ENCODE measurements around the gene IL12A.

Gene IL12A

DNA sequence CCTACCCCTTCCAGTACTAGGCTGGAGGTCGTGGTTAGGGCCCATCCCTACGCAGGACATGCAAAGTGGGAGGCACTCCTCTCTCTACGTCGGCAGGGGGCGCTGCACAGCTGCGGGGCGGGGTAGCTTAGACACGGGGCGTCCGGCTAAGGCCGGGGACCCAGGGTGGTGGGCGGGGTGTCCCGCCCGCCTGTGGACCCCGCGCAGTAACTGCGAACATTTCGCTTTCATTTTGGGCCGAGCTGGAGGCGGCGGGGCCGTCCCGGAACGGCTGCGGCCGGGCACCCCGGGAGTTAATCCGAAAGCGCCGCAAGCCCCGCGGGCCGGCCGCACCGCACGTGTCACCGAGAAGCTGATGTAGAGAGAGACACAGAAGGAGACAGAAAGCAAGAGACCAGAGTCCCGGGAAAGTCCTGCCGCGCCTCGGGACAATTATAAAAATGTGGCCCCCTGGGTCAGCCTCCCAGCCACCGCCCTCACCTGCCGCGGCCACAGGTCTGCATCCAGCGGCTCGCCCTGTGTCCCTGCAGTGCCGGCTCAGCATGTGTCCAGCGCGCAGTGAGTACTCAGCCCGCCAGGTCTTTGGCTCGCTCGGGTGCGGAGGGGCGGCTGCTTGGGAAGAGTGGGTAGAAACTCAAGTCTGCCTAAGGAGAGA is at the start of gene IL12A:
TSS of gene IL12A (plus strand) at position 219 of the 655 bp plus-strand sequence.
- peak; percentile 87 for DNase-seq

DNA sequence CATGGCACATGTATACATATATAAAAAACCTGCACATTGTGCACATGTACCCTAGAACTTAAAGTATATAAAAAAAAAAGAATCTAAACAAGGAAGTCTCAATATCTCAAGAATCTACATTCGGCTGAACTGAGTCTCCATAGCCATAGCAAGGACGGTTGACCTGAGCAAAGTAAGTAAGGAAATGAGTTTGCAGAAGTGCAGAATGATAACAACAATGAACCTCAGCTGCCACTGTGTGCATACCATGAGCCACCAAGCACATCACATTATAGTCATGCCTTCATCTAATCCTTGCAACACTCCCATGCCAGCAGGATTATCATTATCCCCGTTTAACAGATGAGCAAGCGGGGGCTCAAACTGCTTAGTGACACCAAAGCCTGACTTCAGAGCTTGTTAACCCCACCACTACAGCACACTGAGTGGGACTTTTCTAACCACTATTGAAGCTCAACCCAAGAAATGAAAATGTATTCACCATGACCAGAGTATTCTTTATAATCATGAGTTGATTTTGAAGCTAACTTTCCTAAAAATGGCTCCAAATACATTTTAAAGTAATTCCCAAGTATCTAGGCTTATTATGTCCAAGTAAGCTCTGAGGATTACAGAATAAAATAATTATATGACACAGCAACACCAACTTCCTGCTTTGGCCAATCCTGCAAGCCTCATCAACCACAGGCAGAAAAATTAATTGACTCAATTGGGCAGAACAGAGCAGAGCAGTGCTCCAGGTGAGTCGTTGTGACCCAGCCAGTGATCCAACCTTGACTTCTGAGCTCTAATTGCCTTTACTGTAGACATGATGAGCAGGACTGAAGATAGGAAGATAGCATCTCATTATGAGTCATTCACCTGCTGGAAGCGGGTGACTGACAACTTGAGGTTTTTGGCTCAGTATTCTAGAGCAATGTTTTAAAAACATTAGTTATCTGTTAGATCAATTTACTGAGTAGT is 47.3 kb upstream of the IL12A start:
- DNase-seq = peak; percentile 76

DNA sequence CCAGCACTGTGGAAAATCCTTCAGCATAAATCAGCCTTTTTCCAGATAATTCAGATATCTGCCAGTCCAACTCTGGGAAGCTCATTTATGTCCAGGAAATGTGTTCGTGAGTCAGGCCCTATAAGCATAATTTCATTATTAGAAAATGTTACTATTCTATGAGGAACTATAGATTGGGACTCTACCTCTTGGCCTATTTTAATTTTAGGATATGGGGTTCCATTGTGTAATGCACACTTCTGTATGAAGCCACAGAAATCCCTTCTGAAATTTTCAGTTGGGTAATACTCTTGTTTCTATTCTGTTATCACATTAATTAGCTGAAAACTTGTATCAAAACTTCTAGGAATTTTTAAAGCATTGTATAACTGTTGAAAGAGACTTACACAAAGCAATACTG is 43.9 kb upstream of the IL12A start:
- no peak for DNase-seq

DNA sequence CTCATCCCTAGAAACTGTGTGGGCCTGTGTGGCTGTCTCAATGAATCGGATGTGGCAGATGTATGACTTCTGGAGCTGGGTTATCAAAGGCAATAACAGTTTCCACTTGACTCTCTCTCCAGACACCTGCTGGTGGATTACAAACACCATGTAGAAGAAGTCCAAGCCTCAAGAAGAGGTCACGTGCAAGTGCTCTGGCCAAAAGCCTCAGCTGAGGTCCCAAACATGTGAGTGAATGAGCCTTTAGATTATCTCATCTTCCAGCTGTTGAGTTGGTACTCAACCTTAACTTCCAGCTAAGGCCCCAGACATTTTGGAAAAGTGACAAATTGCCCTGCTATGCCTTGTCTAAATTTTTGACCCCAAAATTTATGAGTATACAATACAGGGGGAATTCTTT is 42.7 kb upstream of the IL12A start:
- no peak for DNase-seq

DNA sequence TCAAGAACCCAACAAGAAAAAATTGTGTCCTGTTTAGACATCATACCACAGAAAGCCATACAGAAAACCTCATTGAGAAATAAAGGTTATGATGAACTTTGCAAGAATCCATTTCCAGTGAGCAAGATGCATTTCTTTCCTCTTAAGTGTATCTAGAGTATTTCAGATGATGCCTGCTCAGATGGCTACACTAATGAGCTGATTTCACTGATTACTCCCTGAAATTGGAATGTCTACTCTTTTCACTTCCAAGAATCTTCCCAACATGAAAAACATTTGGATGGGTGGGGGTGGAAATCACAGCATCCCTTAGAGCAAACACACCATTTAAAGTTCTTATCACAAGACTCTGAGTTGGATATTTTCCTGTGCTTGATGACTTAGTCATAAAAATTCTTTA is 41.4 kb upstream of the IL12A start:
- DNase-seq = no peak

DNA sequence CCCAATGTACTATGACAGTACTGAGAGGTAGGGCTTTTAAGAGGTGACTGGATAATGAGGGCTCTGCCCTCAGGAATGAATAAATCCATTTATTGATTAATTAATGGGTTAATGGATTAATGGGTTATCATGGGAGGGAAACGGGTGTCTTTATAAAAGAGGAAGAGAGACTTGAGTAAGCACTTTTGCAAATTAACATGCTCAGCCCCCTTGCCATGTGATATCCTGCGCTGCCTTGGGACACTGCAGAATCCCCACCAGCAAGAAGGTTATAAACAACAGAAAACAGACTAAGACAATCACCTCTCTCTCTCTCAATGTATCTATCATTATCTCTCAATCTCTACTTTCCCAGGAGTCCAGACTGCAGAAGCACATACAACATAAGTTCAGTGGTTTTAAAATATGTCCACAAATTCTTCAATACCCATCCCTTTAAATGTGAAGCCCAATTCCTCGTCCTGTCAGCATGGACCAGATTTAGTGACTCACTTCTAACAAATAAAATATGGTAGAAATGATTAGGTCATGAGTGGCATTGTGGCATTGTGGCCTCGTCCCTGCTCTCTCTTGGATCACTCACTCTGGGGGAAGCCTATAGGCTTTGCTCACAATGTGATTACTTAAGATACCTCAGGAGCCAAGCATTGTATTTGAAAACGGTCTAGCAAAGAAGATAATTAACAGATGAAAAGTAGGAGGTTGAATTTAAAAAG is 40.0 kb upstream of the IL12A start:
- DNase-seq = peak; percentile 86

DNA sequence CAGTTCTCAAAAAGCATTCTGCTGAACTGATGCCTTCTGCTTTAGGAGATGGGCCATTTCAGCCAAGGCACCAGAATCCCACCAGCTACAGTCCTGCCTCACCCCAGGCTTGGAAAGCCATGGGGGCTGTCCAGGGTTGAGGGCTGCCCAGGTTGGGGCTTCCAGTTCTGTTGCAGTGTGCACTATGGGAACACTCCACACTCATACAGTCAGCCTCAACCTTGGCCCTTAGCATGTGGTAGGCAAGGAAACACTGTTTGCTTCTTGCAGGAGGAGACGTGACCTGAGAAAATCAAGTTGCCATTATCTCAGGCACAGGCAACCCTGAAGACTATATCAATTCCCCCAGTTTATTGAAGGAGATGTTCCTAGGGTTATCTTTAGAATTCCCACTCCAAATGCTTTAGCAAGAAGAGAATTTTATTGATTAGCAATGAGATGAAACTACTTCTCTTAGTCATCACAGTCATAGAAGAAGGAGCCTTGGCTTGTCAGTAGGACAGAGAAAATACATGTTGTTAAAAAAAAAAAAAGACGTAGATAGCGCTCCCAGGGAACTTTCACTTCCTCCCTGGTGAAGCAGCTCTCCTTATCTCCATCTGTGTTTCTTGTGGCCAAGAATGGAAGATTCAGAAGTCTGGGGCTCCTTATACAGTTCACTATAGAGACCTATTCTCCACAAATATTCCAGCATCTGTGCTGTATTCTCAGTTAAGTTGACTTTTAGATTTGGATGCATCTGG is 38.3 kb upstream of the IL12A start:
- no peak for DNase-seq

DNA sequence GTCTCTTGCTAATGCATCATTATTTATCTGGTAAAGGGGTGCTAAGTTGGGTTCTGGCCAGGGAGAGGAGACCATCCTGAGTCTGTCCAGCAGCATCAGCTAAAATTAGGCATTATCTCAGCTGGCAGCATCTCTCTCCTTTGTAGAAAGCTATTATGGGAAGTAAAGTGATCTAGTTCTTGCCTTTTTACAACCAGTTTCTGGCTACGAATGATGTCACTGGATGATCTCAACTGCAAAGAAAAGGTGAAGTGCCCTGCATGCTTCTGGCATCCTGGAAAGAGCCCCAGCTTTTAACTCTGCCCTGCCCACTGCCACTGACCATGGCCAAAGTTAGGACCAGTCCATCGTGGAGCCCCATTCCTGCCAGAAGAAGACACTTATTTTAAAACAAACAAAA is 37.1 kb upstream of the IL12A start:
- DNase-seq = no peak

DNA sequence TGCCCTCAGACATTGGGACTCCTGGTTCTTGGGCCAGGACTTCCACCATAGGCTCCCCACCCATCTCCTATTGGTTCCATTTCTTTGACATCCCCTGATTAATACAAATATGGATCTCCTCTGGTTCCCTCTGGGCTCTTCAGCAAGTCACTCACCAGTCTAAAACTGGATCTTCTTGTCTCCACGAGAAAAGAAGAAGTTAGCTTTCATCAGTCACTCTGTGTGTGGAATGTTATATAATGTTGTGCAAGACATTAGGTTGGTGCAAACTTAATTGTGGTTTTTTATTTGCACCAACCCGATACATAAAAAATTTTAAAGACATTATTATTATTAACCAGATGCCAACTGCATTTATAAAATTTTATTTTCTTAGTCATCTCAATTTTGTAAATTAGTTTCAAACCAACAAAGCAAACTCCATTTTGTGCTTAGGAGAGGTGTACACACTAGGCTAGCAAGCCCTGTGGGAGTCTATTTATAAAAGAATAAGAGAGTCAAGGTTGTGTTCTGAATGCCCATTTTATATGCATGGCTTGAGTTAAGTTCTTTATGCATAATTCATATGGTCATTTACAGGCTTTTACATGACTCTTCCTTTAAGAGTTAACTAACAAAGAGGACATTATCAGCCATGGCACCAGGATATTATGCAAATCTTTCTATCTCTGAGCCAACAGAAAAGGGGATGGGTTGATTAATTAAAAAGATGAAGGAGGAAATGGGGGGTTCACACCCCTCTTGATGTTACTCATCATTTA is 35.1 kb upstream of the IL12A start:
- DNase-seq = no peak

DNA sequence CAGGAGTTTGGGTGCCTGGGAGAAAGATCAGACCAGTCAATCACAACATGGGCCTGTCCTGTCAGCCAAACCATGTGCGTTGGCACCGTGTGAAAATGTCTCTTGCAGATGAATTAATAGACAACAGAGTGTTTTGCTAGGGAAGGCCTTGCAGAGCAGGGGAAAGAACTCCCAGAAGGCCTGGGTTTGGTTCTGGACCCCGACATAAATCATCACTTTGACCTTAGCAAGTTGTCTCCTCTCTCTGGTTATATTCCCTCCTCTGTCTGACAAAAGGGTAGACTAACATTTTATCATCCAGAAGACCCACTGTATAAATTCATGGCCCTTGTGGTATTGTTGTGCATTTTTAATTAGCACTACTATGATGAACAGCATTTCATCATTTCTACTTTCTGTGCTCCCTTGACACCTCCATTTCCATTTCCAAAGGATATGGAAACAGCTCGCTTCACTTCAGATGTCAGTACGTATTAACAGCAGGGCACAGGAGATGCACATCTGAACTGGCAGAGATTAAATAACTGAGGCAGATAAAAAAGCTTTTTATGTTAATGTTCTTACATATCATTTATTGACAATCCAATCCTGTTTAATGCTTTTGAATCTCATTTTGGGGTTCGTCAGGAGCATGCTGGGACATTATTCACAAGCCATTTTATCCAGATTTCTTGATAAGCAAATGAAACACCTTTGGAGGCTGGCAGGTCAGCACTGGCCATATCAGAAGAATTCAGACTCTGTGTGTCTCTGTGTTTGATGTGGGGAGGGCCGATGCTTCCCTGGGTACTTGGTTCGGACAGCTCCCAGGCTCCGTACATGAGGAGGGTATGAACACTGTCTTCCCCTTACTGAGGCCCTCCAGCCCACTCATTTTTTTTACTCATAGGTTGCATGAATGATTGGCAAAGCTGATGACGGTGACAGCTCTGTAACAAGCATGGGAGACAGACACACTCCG is 28.2 kb upstream of the IL12A start:
- no peak for DNase-seq

DNA sequence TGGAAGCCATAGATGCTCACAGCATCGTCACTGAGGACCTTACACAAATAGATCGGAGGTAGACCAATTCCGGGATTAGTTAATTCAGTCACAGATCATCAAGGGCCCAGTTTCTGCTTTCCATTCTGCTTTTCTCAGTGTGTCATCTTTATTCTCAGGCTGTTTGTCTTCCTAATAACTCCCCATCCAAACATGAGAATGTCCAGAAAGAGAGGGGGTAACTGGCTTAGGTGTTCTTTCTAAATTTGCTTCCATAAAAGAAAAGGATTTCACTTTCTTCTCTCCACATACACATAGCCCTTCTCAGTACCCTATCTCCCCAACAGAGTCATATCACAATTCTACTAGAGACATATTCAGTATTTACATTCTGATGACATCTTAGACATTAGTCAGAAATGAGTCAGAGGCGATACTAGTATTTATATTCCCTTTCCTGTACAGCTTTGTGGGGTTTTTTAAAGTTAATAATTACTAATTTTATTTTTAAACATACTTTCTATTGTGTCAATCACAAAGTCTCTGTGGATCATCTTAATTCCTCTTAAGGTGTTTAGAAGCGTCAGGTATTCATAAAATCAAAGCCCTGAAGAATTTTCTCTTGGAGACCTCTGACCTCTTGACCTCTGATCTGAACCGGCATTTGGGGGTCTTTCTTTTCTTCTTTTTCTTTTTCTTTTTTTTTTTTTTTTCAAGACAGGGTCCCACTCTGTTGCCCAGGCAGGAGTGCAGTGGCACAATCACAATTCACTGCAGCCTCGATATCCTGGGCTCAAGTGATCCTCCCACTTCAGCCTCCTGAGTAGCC is 24.3 kb upstream of the IL12A start:
- DNase-seq = no peak

DNA sequence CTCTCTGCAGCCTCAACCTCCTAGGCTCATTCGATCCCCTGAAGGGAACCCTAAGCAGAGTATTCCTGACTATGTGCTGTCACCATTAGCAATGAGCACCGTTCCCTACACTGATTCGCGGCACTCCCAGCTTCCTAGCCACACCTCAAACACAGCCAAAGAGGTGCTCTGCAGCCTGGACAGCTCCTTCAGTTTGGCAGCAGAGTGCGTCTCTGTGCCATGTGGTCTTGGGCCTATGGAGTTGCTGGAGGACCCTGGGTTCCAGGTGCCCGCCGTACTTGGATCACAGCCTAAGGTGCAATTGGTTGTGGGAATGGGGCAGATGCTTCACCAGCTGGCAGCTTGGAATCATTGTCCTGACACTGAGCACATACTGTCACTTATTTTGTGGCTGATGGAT is 17.3 kb upstream of the IL12A start:
- DNase-seq = peak; percentile 79

DNA sequence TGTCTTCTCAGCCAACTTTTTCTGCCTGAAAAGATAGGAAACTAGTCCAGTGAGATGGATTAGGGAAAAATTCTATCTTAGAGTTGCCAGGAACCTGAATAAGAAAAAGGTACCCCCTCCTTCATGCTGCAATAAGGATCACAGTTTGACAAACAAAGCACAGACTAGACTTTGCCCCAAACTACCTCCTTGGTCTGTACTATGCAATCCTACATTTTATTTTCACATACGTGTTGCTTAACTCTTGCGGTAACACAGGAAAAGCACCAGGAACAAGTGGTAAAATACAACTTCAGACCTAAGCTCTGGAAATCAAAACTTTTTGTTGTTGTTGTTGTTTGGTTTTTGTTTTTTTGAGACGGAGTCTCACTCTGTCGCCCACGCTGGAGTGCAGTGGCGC is 11.3 kb upstream of the IL12A start:
- no peak for DNase-seq

DNA sequence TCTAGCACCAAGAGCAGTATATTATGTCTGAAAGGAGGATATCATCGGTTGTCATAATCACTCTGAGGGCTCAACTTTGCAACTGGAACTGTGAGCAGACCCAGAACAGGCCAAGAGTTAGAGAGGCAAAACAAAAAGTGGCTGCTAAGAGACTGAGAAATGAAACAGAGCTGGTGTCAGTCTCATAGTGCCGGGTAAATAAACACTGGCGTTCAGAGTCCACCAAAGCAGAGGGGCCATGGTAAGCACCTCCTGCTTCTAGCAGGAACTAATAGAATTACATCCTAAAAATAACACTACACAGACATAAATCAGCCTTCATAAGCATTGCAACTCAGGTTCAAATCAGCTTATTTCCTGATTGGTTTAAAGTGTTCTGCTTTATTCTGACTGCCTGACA is 10.3 kb upstream of the IL12A start:
- DNase-seq = peak; percentile 82

DNA sequence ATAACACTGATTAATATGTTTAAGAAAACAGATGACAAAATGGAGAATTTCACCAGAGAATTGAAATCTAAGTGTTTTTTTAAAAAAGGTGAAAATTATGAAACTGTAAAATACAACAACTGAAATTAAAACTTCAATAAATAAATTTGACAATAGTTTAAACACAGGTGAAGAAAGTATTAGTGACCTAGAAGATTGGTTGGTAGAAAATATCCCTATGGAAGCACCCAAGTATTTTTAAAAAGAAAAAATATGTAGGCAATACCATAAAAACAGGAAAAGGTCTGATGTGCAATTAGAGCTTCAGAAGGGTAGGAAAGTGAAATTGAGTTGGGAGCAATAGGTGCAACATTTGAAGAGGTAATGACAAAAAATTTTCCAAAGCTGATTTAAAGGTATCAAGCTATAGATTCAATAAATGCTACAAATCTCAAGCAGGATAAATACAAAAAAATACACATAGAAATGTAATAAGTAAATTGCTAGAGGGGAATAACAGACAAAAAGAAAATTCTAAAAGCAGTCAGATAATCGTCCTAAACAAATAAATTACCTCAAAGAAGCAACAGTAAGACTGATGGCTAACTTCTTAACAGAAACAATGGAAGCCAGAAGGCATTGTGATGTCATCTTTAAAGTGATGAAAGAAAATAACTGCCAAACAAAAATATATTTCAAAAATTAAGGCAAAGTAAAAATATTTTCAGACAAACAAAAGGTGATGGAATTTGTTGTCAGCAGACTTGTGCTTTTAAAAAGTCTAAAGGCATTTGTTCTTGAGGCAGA is 9.5 kb upstream of the IL12A start:
- DNase-seq = no peak

DNA sequence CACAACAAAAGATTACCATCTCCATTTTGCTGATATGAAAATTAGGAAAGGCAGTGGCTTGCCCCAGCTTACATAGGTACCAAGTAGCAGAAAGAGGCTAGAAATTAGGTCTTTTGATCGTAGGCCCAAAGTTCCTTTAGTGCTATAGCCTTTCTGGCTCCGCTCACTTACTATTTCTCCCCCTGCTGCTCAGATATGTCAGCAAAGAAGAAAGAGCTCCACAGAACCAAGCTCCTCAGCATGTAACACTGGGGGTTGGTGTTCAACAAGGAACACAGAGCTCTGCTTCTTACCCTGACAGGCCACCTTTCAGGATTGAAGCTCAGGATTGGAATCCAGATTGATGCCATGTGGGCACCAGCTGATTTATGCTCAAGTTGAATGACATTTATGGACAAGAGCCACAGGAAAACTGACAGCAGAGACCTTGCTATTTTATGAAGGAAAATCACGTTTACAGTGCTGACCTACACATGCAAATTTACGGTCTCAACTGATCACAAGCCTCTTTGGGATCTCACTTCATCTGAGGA is 6.1 kb upstream of the IL12A start:
- DNase-seq = no peak

DNA sequence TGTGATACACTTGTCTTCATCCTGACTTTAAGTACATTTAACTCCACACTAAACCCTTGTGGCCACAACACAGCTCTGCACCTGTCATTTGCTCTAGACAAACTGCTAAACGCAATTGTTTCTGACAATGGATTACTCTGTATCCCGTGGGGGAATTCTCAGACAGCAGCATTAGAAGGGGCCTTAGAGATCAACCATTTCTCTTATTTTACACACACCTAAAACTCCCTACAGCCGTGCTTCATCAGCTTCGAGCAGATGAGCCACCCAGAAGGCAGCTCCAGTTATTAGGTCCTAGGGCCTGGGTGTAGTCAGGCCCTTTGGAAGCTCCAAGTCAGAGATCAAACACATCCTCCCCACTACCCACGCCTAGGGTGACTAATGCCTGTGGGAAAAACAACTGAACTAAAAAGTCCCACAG is 1.3 kb upstream of the IL12A start:
- DNase-seq = peak; percentile 76

DNA sequence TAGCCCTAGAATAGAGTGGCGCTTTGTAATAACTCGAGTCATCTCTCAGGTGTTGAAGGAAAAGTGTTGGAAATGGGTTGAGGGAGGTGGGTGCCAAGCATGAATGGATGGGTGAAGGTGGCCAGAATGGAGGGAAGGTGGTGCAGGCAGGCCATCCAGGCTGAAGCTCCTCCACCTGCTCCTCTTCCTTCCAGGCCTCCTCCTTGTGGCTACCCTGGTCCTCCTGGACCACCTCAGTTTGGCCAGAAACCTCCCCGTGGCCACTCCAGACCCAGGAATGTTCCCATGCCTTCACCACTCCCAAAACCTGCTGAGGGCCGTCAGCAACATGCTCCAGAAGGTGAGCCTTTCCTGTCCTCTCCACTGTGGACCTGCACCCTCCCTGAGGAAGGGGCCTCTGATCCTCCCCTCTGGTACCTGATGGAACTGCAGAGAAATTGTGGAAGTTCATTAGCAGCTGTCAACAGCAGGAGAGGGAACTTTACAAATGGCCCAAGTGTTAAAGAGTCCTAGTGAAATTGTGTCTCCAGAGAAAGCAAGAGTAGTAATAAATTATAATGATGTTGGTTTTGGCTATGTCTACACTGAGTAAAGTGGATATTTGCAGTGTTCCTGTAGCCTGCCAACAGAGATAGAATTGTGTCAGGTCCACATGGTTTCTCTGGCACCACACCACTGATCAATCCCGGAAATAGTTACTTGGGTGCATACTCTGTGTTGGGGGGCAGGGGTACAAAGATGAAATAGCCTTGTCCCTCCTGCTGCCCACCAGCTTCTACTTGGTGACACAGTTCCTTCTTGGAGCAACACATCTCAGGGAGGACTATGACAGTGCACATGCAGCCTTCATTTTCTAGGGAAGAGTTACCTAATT is 1.6 kb downstream of the IL12A start:
- peak; percentile 24 for DNase-seq

Data from NCI-H82 (cell line).